ENCODE measurements around the gene FAM162A.

FAM162A gene

GRCh38 chr3:122406198-122406597 lies 22.2 kb downstream of the FAM162A start:
- TF ChIP-seq TAF1 (IDR thresholded peaks at IDR 0.05; ENCODE audit: borderline replicate concordance, insufficient read depth, low read length) (no peak), SIN3A (IDR thresholded peaks at IDR 0.05; ENCODE audit: borderline replicate concordance, insufficient read depth, low read length) (no peak), FOXP2 (optimal IDR thresholded peaks at IDR 0.05; ENCODE audit: borderline replicate concordance, extremely low read depth, extremely low read length, insufficient read depth) (no peak), POLR2AphosphoS5 (IDR thresholded peaks at IDR 0.05; ENCODE audit: low read depth, low read length) (no peak)
- TF ChIP-seq, protein P1, sequence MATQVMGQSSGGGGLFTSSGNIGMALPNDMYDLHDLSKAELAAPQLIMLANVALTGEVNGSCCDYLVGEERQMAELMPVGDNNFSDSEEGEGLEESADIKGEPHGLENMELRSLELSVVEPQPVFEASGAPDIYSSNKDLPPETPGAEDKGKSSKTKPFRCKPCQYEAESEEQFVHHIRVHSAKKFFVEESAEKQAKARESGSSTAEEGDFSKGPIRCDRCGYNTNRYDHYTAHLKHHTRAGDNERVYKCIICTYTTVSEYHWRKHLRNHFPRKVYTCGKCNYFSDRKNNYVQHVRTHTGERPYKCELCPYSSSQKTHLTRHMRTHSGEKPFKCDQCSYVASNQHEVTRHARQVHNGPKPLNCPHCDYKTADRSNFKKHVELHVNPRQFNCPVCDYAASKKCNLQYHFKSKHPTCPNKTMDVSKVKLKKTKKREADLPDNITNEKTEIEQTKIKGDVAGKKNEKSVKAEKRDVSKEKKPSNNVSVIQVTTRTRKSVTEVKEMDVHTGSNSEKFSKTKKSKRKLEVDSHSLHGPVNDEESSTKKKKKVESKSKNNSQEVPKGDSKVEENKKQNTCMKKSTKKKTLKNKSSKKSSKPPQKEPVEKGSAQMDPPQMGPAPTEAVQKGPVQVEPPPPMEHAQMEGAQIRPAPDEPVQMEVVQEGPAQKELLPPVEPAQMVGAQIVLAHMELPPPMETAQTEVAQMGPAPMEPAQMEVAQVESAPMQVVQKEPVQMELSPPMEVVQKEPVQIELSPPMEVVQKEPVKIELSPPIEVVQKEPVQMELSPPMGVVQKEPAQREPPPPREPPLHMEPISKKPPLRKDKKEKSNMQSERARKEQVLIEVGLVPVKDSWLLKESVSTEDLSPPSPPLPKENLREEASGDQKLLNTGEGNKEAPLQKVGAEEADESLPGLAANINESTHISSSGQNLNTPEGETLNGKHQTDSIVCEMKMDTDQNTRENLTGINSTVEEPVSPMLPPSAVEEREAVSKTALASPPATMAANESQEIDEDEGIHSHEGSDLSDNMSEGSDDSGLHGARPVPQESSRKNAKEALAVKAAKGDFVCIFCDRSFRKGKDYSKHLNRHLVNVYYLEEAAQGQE (IDR thresholded peaks at IDR 0.05; ENCODE audit: insufficient read depth in 1 of 2, low read depth in 2 of 2, low read length in 2 of 2) = no peak

GRCh38 chr3:122407946-122408345 lies 24.0 kb downstream of the FAM162A start:
- TF ChIP-seq POLR2AphosphoS5 (IDR thresholded peaks at IDR 0.05; ENCODE audit: low read depth, low read length) = no peak
- TF ChIP-seq, protein P1 (IDR thresholded peaks at IDR 0.05; ENCODE audit: insufficient read depth in 1 of 2, low read depth in 2 of 2, low read length in 2 of 2) = no peak
- no peak for TF ChIP-seq FOXP2 (optimal IDR thresholded peaks at IDR 0.05; ENCODE audit: borderline replicate concordance, extremely low read depth, extremely low read length, insufficient read depth)
- TF ChIP-seq SIN3A (IDR thresholded peaks at IDR 0.05; ENCODE audit: borderline replicate concordance, insufficient read depth, low read length) = no peak

- TF ChIP-seq POLR2AphosphoS5 (IDR thresholded peaks at IDR 0.05; ENCODE audit: low read depth, low read length) (no peak), TAF1 (IDR thresholded peaks at IDR 0.05; ENCODE audit: borderline replicate concordance, insufficient read depth, low read length) (no peak), SIN3A (IDR thresholded peaks at IDR 0.05; ENCODE audit: borderline replicate concordance, insufficient read depth, low read length) (no peak), FOXP2 (optimal IDR thresholded peaks at IDR 0.05; ENCODE audit: borderline replicate concordance, extremely low read depth, extremely low read length, insufficient read depth) (no peak)
- TF ChIP-seq, protein P1 (IDR thresholded peaks at IDR 0.05; ENCODE audit: insufficient read depth in 1 of 2, low read depth in 2 of 2, low read length in 2 of 2) = no peak
Measured at GRCh38 chr3:122409446-122409845, 25.5 kb downstream of the FAM162A start.

GRCh38 chr3:122410111-122410510 lies 26.1 kb downstream of the FAM162A start:
- no peak for TF ChIP-seq SIN3A (IDR thresholded peaks at IDR 0.05; ENCODE audit: borderline replicate concordance, insufficient read depth, low read length)
- no peak for TF ChIP-seq POLR2AphosphoS5 (IDR thresholded peaks at IDR 0.05; ENCODE audit: low read depth, low read length)
- no peak for TF ChIP-seq TAF1 (IDR thresholded peaks at IDR 0.05; ENCODE audit: borderline replicate concordance, insufficient read depth, low read length)

DNA sequence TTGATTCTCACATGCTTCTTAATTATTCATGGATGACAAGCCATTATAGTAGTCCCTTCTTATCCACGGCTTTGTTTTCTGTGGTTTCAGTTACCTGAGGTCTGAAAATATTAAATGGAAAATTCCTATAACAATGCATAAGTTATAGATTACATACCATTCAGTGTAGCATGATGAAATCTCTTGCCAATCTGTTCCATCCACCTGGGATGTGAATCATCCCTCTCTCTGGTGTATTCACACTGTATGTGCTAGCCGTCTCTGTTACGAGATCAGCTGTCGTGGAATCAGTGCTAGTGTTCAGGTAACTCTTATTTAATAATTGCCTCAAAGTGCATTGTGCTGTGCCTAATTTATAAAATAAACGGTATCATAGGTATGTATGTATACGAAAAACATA lies 26.7 kb downstream of the FAM162A start:
- TF ChIP-seq POLR2AphosphoS5 (IDR thresholded peaks at IDR 0.05; ENCODE audit: low read depth, low read length) (no peak), FOXP2 (optimal IDR thresholded peaks at IDR 0.05; ENCODE audit: borderline replicate concordance, extremely low read depth, extremely low read length, insufficient read depth) (no peak), TAF1 (IDR thresholded peaks at IDR 0.05; ENCODE audit: borderline replicate concordance, insufficient read depth, low read length) (no peak), SIN3A (IDR thresholded peaks at IDR 0.05; ENCODE audit: borderline replicate concordance, insufficient read depth, low read length) (no peak)
- TF ChIP-seq, protein P1 (IDR thresholded peaks at IDR 0.05; ENCODE audit: insufficient read depth in 1 of 2, low read depth in 2 of 2, low read length in 2 of 2) = no peak
